ENCODE results near the gene FBXW8.

GRCh38 chr12:117059156-117059555 lies 148.4 kb downstream of the FBXW8 start:
- TF ChIP-seq CTCF (IDR thresholded peaks at IDR 0.05; ENCODE audit: low read depth, low read length, missing input control) (no peak), MAX (IDR thresholded peaks at IDR 0.05) (no peak), SP1 (IDR thresholded peaks at IDR 0.05) (no peak), ATF3 (IDR thresholded peaks at IDR 0.05) (no peak), TAF1 (conservative IDR thresholded peaks at IDR 0.05) (no peak), RAD21 (IDR thresholded peaks at IDR 0.05) (no peak), JUND (IDR thresholded peaks at IDR 0.05) (no peak), REST (IDR thresholded peaks at IDR 0.05) (no peak), GABPA (IDR thresholded peaks at IDR 0.05 in 1 of 2, conservative IDR thresholded peaks at IDR 0.05 in 1 of 2) (no peak), HNF4A (conservative IDR thresholded peaks at IDR 0.05) (no peak)

Measured in liver (tissue), 3 donors.